ENCODE results near the gene GTF3C6.

DNA sequence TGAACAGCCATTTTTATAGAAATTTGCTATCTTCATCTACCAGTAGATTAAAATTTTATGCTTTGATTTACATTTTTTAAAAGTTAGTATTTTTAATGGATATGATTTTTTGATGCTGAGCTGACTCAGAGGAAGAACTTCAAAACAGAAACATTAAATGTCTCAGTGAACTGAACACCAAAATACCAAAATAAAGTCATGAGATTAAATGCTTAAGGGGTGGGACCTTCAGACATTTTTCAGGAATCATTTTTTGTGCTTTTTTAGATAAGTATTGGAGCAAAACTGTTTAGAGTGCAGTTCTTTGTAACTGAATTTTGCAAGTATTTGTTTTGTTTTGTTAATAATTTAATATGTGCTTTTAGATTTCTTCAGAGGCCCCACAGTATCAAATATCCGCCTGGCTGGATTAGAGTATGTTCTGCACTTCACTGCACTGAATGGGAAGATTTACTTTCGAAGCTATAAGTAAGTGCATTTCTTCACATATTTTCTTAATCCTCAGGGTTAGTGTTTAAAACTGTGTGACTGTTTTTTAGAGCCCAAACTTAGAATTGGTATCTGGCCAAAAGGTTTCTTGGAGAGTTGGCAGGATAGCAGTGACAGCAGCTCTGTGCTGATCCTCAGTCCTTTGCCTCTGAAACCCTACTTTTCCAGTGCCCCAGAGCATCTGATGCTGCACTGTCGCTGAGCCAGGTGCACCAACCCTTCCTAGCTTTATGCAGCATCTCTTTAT is 57.1 kb downstream of the GTF3C6 start:
- TF ChIP-seq SP1 (IDR thresholded peaks at IDR 0.05; ENCODE audit: low read depth) (no peak), CEBPB (IDR thresholded peaks at IDR 0.05; ENCODE audit: low read depth) (no peak), RAD21 (IDR thresholded peaks at IDR 0.05; ENCODE audit: low read depth) (no peak), EZH2 (IDR thresholded peaks at IDR 0.05) (no peak), EZH2phosphoT487 (IDR thresholded peaks at IDR 0.05; ENCODE audit: borderline replicate concordance) (no peak), POLR2A (IDR thresholded peaks at IDR 0.05; ENCODE audit: borderline replicate concordance, extremely low read depth, insufficient read depth, insufficient read length) (no peak)
- TF ChIP-seq, protein P1, sequence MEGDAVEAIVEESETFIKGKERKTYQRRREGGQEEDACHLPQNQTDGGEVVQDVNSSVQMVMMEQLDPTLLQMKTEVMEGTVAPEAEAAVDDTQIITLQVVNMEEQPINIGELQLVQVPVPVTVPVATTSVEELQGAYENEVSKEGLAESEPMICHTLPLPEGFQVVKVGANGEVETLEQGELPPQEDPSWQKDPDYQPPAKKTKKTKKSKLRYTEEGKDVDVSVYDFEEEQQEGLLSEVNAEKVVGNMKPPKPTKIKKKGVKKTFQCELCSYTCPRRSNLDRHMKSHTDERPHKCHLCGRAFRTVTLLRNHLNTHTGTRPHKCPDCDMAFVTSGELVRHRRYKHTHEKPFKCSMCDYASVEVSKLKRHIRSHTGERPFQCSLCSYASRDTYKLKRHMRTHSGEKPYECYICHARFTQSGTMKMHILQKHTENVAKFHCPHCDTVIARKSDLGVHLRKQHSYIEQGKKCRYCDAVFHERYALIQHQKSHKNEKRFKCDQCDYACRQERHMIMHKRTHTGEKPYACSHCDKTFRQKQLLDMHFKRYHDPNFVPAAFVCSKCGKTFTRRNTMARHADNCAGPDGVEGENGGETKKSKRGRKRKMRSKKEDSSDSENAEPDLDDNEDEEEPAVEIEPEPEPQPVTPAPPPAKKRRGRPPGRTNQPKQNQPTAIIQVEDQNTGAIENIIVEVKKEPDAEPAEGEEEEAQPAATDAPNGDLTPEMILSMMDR (IDR thresholded peaks at IDR 0.05 in 2 of 3, conservative IDR thresholded peaks at IDR 0.05 in 1 of 3; ENCODE audit: borderline replicate concordance in 1 of 3, insufficient read depth in 1 of 3, low read depth in 2 of 3, low read length in 2 of 3) = no peak
